Endodermal cell (in vitro differentiated cells): ENCODE data around the gene ARHGAP20. TPM values are rescaled to one million over a fixed set of nuclear protein-coding genes. Genes with fewer than 3 reads are reported as not detected.

Experiments
- DNase-seq: peaks from one replicate; pipeline ENCODE4 v3.0.0-alpha.2; 2017
- H3K27ac ChIP-seq: 2 replicates; pipeline ENCODE4 v1.5.1; 2013; ENCODE audit warnings: mild to moderate bottlenecking, low read depth, low read length, moderate library complexity
- H3K27me3 ChIP-seq: 2 replicates; pipeline ENCODE4 v1.6.1; 2013; ENCODE audit warnings: mild to moderate bottlenecking, low read length, moderate library complexity; ENCODE audit not compliant: insufficient read depth, control insufficient read depth, poor library complexity, severe bottlenecking
- H3K36me3 ChIP-seq: 2 replicates; pipeline ENCODE4 v1.7.0; 2013; ENCODE audit warnings: mild to moderate bottlenecking, low read length, moderate library complexity; ENCODE audit not compliant: control insufficient read depth, insufficient read depth
- H3K4me1 ChIP-seq: one replicate; pipeline ENCODE4 v1.7.0; 2013; ENCODE audit warnings: low read length; ENCODE audit not compliant: control insufficient read depth, insufficient read depth
- H3K4me3 ChIP-seq: 2 replicates; pipeline ENCODE4 v1.5.1; 2013; ENCODE audit warnings: mild to moderate bottlenecking, low read length, moderate library complexity
- H3K9ac ChIP-seq: 2 replicates; pipeline ENCODE4 v1.6.1; 2013; ENCODE audit warnings: mild to moderate bottlenecking, low read length, moderate library complexity; ENCODE audit not compliant: poor library complexity, severe bottlenecking; ENCODE audit errors: extremely low read depth
- H3K9me3 ChIP-seq: 2 replicates; pipeline ENCODE4 v1.6.1; 2013; ENCODE audit warnings: mild to moderate bottlenecking, low read length, moderate library complexity; ENCODE audit not compliant: control insufficient read depth
- H3K27ac Mint-ChIP-seq: 2 replicates; pipeline ENCODE4 v1.8.0; 2020; ENCODE audit warnings: mixed read lengths
- H3K27me3 Mint-ChIP-seq: 2 replicates; pipeline ENCODE4 v1.8.0; 2021; ENCODE audit warnings: mild to moderate bottlenecking, mixed read lengths; ENCODE audit not compliant: insufficient read depth
- H3K36me3 Mint-ChIP-seq: 2 replicates; pipeline ENCODE4 v1.8.0; 2020; ENCODE audit warnings: low read depth, mixed read lengths
- H3K4me1 Mint-ChIP-seq: 2 replicates; pipeline ENCODE4 v1.8.0; 2020; ENCODE audit warnings: mixed read lengths
- H3K4me3 Mint-ChIP-seq: 2 replicates; pipeline ENCODE4 v1.8.0; 2020; ENCODE audit warnings: mild to moderate bottlenecking, moderate library complexity, mixed read lengths
- H3K9me3 Mint-ChIP-seq: 2 replicates; pipeline ENCODE4 v1.8.0; 2020; ENCODE audit warnings: mild to moderate bottlenecking, mixed read lengths
- CTCF ChIP-seq: fragments of 200-600 bp; sonication (generic); conservative IDR thresholded peaks from 2 replicates; pipeline ENCODE4 v1.5.0; 2021; ENCODE audit warnings: antibody characterized with exemption, mild to moderate bottlenecking
- WGBS, 2 experiments: methylation state at CpG; one replicate each; pipeline versions ENCODE4 v1.1.5 to v1.1.7; 2013; ENCODE audit warnings: missing lambda C conversion rate in 2 of 2, mixed read lengths in 1 of 2; ENCODE audit not compliant: insufficient coverage in 1 of 2, insufficient read length in 1 of 2; 5-methylcytosine and 5-hydroxymethylcytosine counted together
- total RNA-seq, 2 donors: library from RNA; stranded (reverse); fragmentation: NEBNext Ultra II Directional in 1 of 2; extraction: Animal tissue kit (Norgen Biotek cat#: 25700) in 1 of 2; gene quantifications; 2 replicates in 1 of 2; 3 replicates in 1 of 2; pipeline ENCODE4 v1.2.1, GENCODE V29; 2021

The ARHGAP20 gene
- total RNA-seq, 2 donors from 2014 or later, result 0.15 to 0.27 TPM

- no peaks in the 10 kb centered on the region for H3K4me1 Mint-ChIP-seq
- Histone ChIP-seq H3K36me3 (no peaks in the 10 kb centered on the region), H3K27ac (no peak overlapping the region), H3K4me1 (no peaks in the 10 kb centered on the region), H3K9me3 (peaks cover 8% of the 10 kb centered on the region), H3K27me3 (no peaks in the 10 kb centered on the region), H3K4me3 (no peak overlapping the region), H3K9ac (no peak overlapping the region)
- no peak for TF ChIP-seq CTCF
- H3K27me3 Mint-ChIP-seq, result peaks cover 4% of the 10 kb centered on the region
- H3K27ac Mint-ChIP-seq, result no peak overlapping the region
- H3K4me3 Mint-ChIP-seq, result no peak overlapping the region
- peaks cover 16% of the 10 kb centered on the region for H3K9me3 Mint-ChIP-seq
- DNase-seq, result no peak
- WGBS, 2 experiments, result 91 to 100% methylated on average over 1 to 3 of the region's 3 CpGs
- H3K36me3 Mint-ChIP-seq, result no peaks in the 10 kb centered on the region
These were observed 43.7 kb upstream of the ARHGAP20 start for GRCh38 chr11:110755941-110756340.

- no peaks in the 10 kb centered on the region for H3K36me3 Mint-ChIP-seq
- H3K27ac Mint-ChIP-seq, result no peak overlapping the region
- H3K4me3 Mint-ChIP-seq, result no peak overlapping the region
- TF ChIP-seq CTCF, result no peak
- Histone ChIP-seq H3K9ac (no peak overlapping the region), H3K4me3 (no peak overlapping the region), H3K36me3 (no peaks in the 10 kb centered on the region), H3K27ac (no peak overlapping the region), H3K9me3 (peaks cover 8% of the 10 kb centered on the region), H3K4me1 (no peaks in the 10 kb centered on the region), H3K27me3 (no peaks in the 10 kb centered on the region)
- no peak for DNase-seq
- no peaks in the 10 kb centered on the region for H3K4me1 Mint-ChIP-seq
- peaks cover 20% of the 10 kb centered on the region for H3K9me3 Mint-ChIP-seq
- peaks cover 4% of the 10 kb centered on the region for H3K27me3 Mint-ChIP-seq
These were observed 40.7 kb upstream of the ARHGAP20 start for GRCh38 chr11:110752890-110753289.

- H3K27me3 ChIP-seq, result no peaks in the 10 kb centered on the region
- H3K4me1 Mint-ChIP-seq, result no peaks in the 10 kb centered on the region
- no peaks in the 10 kb centered on the region for H3K36me3 ChIP-seq
- no peaks in the 10 kb centered on the region for H3K4me1 ChIP-seq
- no peak overlapping the region for H3K27ac Mint-ChIP-seq
- no peaks in the 10 kb centered on the region for H3K36me3 Mint-ChIP-seq
- no peak for DNase-seq
- no peak for TF ChIP-seq CTCF
- H3K4me3 Mint-ChIP-seq, result no peak overlapping the region
- no peak overlapping the region for H3K9ac ChIP-seq
- no peak overlapping the region for H3K4me3 ChIP-seq
- H3K9me3 Mint-ChIP-seq, result peaks cover 20% of the 10 kb centered on the region
- H3K9me3 ChIP-seq, result peaks cover 8% of the 10 kb centered on the region
- peaks cover 4% of the 10 kb centered on the region for H3K27me3 Mint-ChIP-seq
- H3K27ac ChIP-seq, result no peak overlapping the region
These were observed 37.9 kb upstream of the ARHGAP20 start for GRCh38 chr11:110750100-110750499.
